GM12864 (cell line): ENCODE data around the gene MCL1.

Experiments used
- DNase-seq: peaks from one replicate; pipeline ENCODE4 v3.0.0-alpha.2; 2011; ENCODE audit warnings: low read depth
- H3K4me3 ChIP-seq: 2 replicates; pipeline ENCODE4 v1.5.1; 2011; ENCODE audit warnings: mild to moderate bottlenecking, low read depth, low read length, control low read depth
- TF ChIP-seq, protein P1 (sequence below): IDR thresholded peaks from 2 replicates; pipeline ENCODE4 v1.5.1; 2011; ENCODE audit warnings: low read depth, mild to moderate bottlenecking, moderate library complexity, low read length, control low read depth, inconsistent platforms; ENCODE audit errors: missing control alignments

The MCL1 gene

DNA sequence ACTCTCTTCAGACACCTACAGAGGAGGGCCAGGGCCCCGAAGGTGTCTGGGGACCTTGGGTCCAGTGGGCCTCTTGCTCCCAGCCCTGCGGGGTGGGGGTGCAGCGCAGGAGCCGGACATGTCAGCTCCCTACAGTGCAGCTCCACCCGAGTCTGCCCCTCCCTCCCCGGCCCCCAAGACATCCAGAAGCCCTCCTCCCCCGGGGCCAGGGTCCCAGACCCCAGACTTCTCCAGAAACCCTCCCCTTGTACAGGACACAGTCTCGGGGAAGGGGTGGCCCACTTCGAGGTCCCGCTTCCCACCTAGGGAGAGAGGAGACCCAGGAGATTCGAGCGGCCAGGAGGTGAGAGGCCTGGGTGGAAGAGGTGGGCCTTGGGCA lies 26.5 kb downstream of the MCL1 start:
- no peak overlapping the region for H3K4me3 ChIP-seq
- TF ChIP-seq, protein P1, sequence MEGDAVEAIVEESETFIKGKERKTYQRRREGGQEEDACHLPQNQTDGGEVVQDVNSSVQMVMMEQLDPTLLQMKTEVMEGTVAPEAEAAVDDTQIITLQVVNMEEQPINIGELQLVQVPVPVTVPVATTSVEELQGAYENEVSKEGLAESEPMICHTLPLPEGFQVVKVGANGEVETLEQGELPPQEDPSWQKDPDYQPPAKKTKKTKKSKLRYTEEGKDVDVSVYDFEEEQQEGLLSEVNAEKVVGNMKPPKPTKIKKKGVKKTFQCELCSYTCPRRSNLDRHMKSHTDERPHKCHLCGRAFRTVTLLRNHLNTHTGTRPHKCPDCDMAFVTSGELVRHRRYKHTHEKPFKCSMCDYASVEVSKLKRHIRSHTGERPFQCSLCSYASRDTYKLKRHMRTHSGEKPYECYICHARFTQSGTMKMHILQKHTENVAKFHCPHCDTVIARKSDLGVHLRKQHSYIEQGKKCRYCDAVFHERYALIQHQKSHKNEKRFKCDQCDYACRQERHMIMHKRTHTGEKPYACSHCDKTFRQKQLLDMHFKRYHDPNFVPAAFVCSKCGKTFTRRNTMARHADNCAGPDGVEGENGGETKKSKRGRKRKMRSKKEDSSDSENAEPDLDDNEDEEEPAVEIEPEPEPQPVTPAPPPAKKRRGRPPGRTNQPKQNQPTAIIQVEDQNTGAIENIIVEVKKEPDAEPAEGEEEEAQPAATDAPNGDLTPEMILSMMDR = no peak
- DNase-seq = no peak

- no peak for DNase-seq
- no peak overlapping the region for H3K4me3 ChIP-seq
- TF ChIP-seq, protein P1 = no peak
These were observed 27.1 kb downstream of the MCL1 start for GRCh38 chr1:150552128-150552910.

DNA sequence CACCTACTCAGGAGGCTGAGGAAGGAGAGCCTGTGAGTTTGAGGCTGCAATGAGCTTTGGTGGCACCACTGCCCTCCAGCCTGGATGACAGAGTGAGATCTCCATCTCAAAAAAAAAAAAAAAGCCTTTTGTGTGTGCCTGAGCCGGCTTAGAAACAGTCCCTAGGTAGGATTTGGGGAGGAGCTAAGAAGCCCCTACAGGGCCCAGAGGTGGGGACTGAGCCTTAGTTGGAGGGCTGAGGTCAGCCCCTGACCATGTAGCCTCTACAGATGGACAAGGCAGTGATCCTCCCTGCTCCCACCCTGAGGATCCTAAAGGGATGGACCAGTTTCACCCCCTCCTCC lies 27.7 kb downstream of the MCL1 start:
- no peak overlapping the region for H3K4me3 ChIP-seq
- TF ChIP-seq, protein P1 = no peak
- DNase-seq = no peak

DNA sequence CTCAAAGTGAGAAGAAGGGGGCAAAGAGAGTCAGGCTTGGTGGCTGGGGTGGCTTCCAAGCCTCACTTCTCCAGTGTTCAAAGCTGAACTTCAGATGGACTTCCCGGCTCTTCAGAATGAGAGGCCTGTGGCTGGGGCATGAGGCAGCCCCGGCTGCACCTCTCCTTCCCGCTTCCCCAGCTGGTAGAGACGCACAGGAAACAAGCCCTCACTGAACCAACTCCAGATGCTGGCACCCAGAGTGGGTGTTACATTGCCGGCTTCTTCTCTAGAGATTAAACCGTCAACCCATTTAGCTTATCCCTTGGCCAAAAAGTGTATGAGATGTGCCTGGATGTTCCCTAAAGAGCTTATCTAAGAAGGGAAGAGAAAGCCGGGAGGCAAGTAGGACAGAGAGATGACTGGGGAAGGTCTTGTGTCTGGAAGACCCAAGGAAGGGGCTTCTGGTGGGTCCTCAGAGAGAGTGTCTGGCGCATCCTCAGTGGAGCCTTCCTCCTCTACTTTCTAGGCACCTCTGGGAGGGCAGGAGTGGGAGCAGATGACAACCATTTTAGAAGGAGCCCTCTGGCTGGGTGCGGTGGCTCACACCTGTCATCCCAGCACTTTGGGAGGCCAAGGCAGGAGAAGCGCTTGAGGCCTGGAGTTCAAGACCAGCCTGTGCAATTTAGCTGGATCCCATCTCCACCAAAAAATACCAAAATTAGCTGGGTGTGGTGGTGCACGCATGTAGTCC lies 28.2 kb downstream of the MCL1 start:
- H3K4me3 ChIP-seq = no peak overlapping the region
- TF ChIP-seq, protein P1 = no peak
- no peak for DNase-seq

DNA sequence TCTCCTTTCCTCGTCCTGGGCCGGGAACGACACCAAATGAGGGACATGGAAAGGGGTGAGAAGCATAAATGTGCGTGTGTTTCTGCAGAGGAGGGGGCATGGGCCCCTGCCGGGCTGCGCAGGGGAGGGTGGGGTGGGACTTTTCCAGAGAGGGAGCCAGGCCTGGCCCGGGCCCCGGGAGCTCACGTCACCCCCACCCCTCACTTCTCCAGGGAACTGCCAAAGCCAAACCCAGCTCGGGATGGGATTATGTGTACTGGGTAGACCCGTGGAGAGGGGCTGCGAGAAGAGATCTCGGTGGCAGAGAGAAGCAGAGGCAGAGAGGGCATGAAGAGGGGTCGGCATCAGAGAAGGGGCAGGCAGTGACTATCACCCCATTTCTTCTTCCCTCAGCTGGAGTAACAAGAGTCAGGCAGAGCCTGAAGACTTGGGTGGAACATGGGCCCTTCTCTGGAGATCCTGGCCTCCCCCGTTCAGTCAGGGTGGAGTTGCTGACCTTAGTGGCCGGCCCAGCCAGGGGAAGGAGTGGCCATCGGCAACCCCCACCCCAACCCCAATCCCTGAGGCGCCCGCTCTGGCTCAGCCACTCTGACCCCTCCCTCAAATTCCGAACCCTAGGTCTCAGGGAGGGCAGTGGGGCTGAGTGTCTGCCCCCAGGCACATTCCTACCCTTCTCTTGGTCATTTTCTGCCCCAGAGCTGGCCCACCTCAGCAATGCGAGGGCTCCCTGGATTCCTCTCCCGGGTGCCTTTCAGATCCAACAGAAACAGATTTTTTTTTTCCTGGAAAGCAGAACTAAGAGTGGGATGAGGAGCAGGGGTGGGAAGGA lies 29.0 kb downstream of the MCL1 start:
- TF ChIP-seq, protein P1 = no peak
- no peak for DNase-seq
- no peak overlapping the region for H3K4me3 ChIP-seq

DNA sequence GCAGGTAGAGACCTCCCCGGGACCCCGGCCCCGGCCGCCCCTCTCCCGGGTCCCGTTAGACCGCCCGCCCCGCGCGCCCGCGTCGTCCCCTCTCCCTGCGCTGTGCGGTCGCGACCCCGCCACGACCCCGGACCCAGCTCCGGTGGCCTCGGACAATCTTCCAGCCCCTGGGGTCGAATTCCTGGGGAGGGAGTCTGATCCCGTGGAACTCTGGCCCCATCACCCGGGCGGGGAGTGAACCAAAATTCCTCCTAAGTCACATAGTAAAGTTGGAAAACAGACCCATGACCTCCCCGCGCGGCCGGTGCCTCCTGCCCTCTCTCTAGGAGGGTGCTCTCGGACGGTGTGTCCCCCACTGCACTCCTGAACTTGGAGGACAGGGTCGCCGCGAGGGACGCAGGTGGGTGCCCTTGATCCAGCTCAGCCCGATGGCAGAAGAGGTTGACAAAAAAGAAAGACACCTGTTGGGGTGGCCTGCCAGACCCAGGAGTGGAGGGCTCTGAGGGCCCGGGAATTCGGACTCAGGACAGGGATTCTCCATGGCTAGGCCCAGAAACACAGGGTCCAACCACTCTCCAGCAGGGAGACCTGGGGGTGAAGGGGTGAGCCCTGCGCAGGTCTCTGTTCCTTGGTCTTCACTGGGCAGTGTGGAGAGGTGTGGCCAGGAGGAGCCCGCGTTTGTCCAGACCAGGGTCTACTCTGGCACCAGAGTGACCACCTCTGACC lies 29.8 kb downstream of the MCL1 start:
- H3K4me3 ChIP-seq = no peak overlapping the region; the same call in 1 of the 2 replicates
- TF ChIP-seq, protein P1 = no peak
- DNase-seq = no peak
